Hepatocyte (in vitro differentiated cells): ENCODE measurements around the gene C18orf63.

ENCODE experiments used
- CTCF ChIP-seq: fragments of 200-600 bp; sonication (generic); IDR thresholded peaks from 2 replicates; pipeline ENCODE4 v1.5.1; 2016; ENCODE audit warnings: antibody characterized with exemption, mild to moderate bottlenecking; ENCODE audit not compliant: poor library complexity
- EZH2 ChIP-seq: fragments of 200-600 bp; sonication (generic); IDR thresholded peaks from 2 replicates; pipeline ENCODE4 v1.6.1; 2016; ENCODE audit warnings: antibody characterized with exemption, mild to moderate bottlenecking, borderline replicate concordance
- EZH2phosphoT487 ChIP-seq: fragments of 200-600 bp; sonication (generic); IDR thresholded peaks from one replicate; pipeline ENCODE4 v1.6.1; 2018; ENCODE audit warnings: antibody characterized with exemption, mild to moderate bottlenecking, low read depth, moderate library complexity; ENCODE audit not compliant: unreplicated experiment, severe bottlenecking

- TF ChIP-seq CTCF (no peak), EZH2phosphoT487 (no peak), EZH2 (no peak)
These were observed 44.0 kb upstream of the C18orf63 start for GRCh38 chr18:74271635-74272034.
